ENCODE results near the gene FRMPD3.

GRCh38 chrX:107452581-107452980, 3.1 kb downstream of the FRMPD3 start:
- TF ChIP-seq, protein P1, sequence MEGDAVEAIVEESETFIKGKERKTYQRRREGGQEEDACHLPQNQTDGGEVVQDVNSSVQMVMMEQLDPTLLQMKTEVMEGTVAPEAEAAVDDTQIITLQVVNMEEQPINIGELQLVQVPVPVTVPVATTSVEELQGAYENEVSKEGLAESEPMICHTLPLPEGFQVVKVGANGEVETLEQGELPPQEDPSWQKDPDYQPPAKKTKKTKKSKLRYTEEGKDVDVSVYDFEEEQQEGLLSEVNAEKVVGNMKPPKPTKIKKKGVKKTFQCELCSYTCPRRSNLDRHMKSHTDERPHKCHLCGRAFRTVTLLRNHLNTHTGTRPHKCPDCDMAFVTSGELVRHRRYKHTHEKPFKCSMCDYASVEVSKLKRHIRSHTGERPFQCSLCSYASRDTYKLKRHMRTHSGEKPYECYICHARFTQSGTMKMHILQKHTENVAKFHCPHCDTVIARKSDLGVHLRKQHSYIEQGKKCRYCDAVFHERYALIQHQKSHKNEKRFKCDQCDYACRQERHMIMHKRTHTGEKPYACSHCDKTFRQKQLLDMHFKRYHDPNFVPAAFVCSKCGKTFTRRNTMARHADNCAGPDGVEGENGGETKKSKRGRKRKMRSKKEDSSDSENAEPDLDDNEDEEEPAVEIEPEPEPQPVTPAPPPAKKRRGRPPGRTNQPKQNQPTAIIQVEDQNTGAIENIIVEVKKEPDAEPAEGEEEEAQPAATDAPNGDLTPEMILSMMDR (IDR thresholded peaks at IDR 0.05) = no peak
- TF ChIP-seq POLR2A (IDR thresholded peaks at IDR 0.05) = no peak

All from tibial nerve (tissue), 3 donors.